Nephron progenitor cell (in vitro differentiated cells): ENCODE results near the gene TBC1D23.

Experiments
- DNase-seq: peaks from one replicate; pipeline ENCODE4 v3.0.0; 2021
- H3K27ac Mint-ChIP-seq: 2 replicates; pipeline ENCODE4 v1.8.0; 2021; ENCODE audit warnings: mild to moderate bottlenecking, moderate library complexity, mixed read lengths
- H3K27me3 Mint-ChIP-seq: 2 replicates; pipeline ENCODE4 v1.8.0; 2021; ENCODE audit warnings: mild to moderate bottlenecking, low read depth, mixed read lengths; ENCODE audit not compliant: poor library complexity
- H3K36me3 Mint-ChIP-seq: 2 replicates; pipeline ENCODE4 v1.8.0; 2021; ENCODE audit warnings: low read depth, mixed read lengths
- H3K4me1 Mint-ChIP-seq: 2 replicates; pipeline ENCODE4 v1.8.0; 2021; ENCODE audit warnings: mixed read lengths
- H3K4me3 Mint-ChIP-seq: 2 replicates; pipeline ENCODE4 v1.8.0; 2021; ENCODE audit warnings: mild to moderate bottlenecking, moderate library complexity, mixed read lengths
- H3K9me3 Mint-ChIP-seq: 2 replicates; pipeline ENCODE4 v1.8.0; 2021; ENCODE audit warnings: mild to moderate bottlenecking, moderate library complexity, mixed read lengths
- TF ChIP-seq, protein P1 (sequence below): fragments of 200-600 bp; sonication (generic); IDR thresholded peaks from 2 replicates; pipeline ENCODE4 v1.5.0; 2021; ENCODE audit warnings: antibody characterized with exemption

Gene TBC1D23

DNA sequence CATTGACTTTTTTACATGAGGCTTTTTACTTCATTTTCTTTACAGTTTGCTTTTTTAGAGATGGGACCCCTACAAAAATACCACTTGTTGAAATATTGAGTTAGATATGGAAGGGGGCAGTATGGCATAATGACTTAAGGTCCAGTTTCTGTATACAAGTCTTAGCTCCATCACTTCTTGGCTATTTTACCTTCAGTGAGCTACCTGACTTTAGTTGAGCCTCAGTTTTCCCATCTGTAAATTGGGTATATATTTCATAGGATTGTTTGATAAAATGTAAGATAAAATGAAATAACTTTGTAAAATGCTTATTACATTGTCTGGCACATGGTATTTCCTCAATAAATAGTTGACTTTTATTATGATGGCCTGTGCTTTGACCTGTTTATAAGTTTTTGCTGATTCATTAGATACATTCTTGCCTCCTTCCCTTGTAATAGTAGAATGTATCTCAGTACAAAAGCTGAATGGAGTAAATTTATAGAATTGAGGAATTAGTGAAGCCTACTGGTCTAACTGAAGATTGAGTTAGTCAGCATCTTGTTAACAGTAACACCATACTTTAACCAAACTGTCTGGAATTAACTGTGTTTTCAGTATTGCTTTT, 27.6 kb downstream of the TBC1D23 start:
- Mint-ChIP-seq H3K27me3 (no peaks in the 10 kb centered on the region), H3K27ac (no peak overlapping the region), H3K9me3 (no peaks in the 10 kb centered on the region), H3K4me3 (no peak overlapping the region), H3K4me1 (no peaks in the 10 kb centered on the region), H3K36me3 (peaks cover 20% of the 10 kb centered on the region)
- TF ChIP-seq, protein P1, sequence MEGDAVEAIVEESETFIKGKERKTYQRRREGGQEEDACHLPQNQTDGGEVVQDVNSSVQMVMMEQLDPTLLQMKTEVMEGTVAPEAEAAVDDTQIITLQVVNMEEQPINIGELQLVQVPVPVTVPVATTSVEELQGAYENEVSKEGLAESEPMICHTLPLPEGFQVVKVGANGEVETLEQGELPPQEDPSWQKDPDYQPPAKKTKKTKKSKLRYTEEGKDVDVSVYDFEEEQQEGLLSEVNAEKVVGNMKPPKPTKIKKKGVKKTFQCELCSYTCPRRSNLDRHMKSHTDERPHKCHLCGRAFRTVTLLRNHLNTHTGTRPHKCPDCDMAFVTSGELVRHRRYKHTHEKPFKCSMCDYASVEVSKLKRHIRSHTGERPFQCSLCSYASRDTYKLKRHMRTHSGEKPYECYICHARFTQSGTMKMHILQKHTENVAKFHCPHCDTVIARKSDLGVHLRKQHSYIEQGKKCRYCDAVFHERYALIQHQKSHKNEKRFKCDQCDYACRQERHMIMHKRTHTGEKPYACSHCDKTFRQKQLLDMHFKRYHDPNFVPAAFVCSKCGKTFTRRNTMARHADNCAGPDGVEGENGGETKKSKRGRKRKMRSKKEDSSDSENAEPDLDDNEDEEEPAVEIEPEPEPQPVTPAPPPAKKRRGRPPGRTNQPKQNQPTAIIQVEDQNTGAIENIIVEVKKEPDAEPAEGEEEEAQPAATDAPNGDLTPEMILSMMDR, result no peak
- DNase-seq, result no peak

DNA sequence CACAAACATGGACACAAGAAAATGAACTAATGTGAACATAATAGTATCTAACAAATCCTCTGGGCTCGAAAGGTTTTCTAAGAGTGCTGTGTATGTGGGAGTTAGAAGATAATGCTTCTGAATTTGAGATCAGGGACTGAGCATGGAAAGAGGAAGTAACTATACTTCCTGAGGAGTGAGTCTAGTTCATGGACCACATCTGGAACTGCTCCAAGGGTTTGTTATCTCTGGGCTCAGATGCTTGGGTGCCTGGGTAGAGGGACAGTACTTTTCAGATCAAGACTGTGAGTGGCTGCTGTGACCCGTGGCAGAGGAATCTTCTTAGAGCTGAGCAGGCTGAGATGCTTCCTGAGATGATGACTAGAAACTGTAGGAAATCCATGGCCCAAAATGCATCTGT, 28.5 kb downstream of the TBC1D23 start:
- Mint-ChIP-seq H3K27me3 (no peaks in the 10 kb centered on the region), H3K27ac (no peak overlapping the region), H3K4me1 (no peaks in the 10 kb centered on the region), H3K4me3 (no peak overlapping the region), H3K36me3 (peaks cover 16% of the 10 kb centered on the region), H3K9me3 (no peaks in the 10 kb centered on the region)
- no peak for DNase-seq
- TF ChIP-seq, protein P1, result no peak

DNA sequence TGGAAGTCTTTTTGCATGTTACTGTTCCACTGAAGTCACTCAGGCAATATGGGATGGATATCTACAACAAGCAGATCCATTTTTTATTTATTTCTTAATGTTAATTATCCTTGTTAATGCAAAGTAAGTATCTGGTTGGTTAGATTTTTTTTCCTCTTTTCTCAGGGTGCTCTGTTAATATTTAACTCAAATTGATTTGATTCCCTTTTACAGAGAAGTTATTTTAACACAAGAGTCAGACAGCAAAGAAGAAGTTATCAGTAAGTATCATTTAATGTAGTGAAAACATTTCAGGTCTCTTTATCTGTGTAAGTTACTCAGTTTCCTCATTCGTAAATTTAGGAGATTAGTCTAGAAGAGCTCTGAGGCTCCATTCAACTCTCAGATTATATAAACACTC, 34.3 kb downstream of the TBC1D23 start:
- TF ChIP-seq, protein P1, result no peak
- H3K27ac Mint-ChIP-seq, result no peak overlapping the region
- no peak for DNase-seq

DNA sequence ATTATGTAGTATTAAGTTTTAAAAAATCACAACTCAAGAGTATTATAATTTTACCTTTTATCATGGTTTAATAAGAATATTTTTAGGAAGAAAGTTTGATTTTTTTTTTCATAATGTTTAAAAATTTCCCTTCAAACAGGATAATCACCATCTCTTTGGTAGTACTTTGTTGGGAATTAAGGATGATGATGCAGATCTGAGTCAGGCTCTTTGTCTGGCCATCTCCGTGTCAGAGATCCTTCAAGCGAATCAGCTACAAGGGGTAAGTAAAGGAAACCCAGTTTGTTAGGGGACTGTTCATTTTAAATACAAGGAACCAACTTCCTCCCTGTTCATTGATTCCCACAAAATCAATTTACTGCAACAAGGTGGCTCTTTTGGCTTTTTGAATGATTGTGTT, 37.0 kb downstream of the TBC1D23 start:
- TF ChIP-seq, protein P1, result no peak
- H3K4me1 Mint-ChIP-seq, result no peaks in the 10 kb centered on the region
- H3K27me3 Mint-ChIP-seq, result peaks cover 4% of the 10 kb centered on the region
- no peaks in the 10 kb centered on the region for H3K9me3 Mint-ChIP-seq
- H3K4me3 Mint-ChIP-seq, result no peak overlapping the region
- no peak overlapping the region for H3K27ac Mint-ChIP-seq
- DNase-seq, result no peak
- peaks cover 63% of the 10 kb centered on the region for H3K36me3 Mint-ChIP-seq

More for the DNA sequence above, 34.3 kb downstream of the TBC1D23 start:
- no peaks in the 10 kb centered on the region for H3K4me1 Mint-ChIP-seq
- H3K4me3 Mint-ChIP-seq, result no peak overlapping the region
- no peaks in the 10 kb centered on the region for H3K9me3 Mint-ChIP-seq
- peaks cover 51% of the 10 kb centered on the region for H3K36me3 Mint-ChIP-seq
- H3K27me3 Mint-ChIP-seq, result peaks cover 4% of the 10 kb centered on the region

DNA sequence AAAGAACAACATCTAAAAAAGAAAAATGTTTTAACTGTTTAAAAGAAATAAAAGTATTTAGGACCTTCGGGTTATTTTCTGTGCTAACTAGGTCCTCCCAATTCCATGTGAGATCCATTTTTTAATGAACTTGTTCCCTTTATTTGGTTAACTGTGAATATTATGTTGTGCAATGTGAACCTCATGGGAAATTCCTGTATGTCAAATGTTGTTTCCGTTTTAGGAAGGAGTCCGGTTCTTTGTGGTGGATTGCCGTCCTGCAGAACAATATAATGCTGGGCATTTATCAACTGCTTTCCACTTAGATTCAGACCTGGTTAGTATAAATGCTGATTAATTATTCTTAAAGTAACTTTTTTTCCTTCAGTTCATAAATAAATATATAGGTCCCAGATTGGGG, 38.2 kb downstream of the TBC1D23 start:
- Mint-ChIP-seq H3K27me3 (peaks cover 4% of the 10 kb centered on the region), H3K27ac (no peak overlapping the region), H3K36me3 (peaks cover 67% of the 10 kb centered on the region), H3K4me1 (no peaks in the 10 kb centered on the region), H3K4me3 (no peak overlapping the region), H3K9me3 (no peaks in the 10 kb centered on the region)
- DNase-seq, result no peak
- TF ChIP-seq, protein P1, result no peak

DNA sequence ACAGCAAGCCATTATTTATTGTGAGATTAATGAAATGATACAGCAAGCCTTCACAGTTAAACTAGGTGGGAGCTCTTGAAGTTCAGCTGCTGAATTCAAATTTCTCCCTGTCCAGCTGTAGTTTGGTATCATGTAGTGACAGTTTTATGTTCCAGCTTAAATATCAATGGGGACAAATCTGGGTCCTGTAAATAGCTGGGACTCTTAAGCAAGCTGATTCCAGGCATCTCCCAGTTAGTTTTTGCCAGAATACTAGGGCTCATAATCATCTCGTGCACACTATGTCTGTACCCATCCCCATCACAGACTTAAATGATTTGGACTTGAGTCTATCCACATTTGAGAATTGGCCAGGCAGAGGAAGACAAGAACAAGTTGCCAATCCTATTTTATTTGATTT, 45.9 kb downstream of the TBC1D23 start:
- no peak overlapping the region for H3K27ac Mint-ChIP-seq
- no peak overlapping the region for H3K4me3 Mint-ChIP-seq
- no peaks in the 10 kb centered on the region for H3K27me3 Mint-ChIP-seq
- H3K4me1 Mint-ChIP-seq, result no peaks in the 10 kb centered on the region
- no peaks in the 10 kb centered on the region for H3K9me3 Mint-ChIP-seq
- TF ChIP-seq, protein P1, result no peak
- peaks cover 24% of the 10 kb centered on the region for H3K36me3 Mint-ChIP-seq
- no peak for DNase-seq
